GM18499 (cell line): ENCODE measurements around the gene PLD3.
"Not testable (repeated sequence)": the region's sequence is repeated elsewhere in the genome, so short reads cannot be mapped to it uniquely, and the experiment has no call there.

ENCODE experiments used
- ATAC-seq: cut with Tn5 transposase; IDR thresholded peaks from one replicate; pipeline ENCODE4 v1.9.1; 2021; ENCODE audit warnings: moderate number of reproducible peaks; ENCODE audit not compliant: insufficient read depth, unreplicated experiment

Gene PLD3

GRCh38 chr19:40360708-40361241, 12.3 kb downstream of the PLD3 start:
- ATAC-seq, result no peak

GRCh38 chr19:40362160-40362559, 13.7 kb downstream of the PLD3 start:
- no peak for ATAC-seq

- ATAC-seq, result no peak
Observed at GRCh38 chr19:40363069-40363468, 14.6 kb downstream of the PLD3 start.

GRCh38 chr19:40365010-40365409, 16.5 kb downstream of the PLD3 start:
- ATAC-seq, result no peak

- ATAC-seq, result no peak
Observed at GRCh38 chr19:40365613-40366401, 17.3 kb downstream of the PLD3 start.

GRCh38 chr19:40366697-40367561, 18.4 kb downstream of the PLD3 start:
- ATAC-seq, result no peak

- no peak for ATAC-seq
Observed at GRCh38 chr19:40367577-40368434, 19.3 kb downstream of the PLD3 start.

- no peak for ATAC-seq
Observed at GRCh38 chr19:40369797-40370196, 21.3 kb downstream of the PLD3 start.

GRCh38 chr19:40370253-40370652, 21.8 kb downstream of the PLD3 start:
- ATAC-seq, result not testable (repeated sequence)

- ATAC-seq, result no peak
Observed at GRCh38 chr19:40370997-40371801, 22.7 kb downstream of the PLD3 start.

- ATAC-seq, result no peak
Observed at GRCh38 chr19:40371802-40372122, 23.3 kb downstream of the PLD3 start.

- ATAC-seq, result no peak
Observed at GRCh38 chr19:40374084-40374483, 25.6 kb downstream of the PLD3 start.

GRCh38 chr19:40376286-40376862, 27.9 kb downstream of the PLD3 start:
- ATAC-seq, result no peak

GRCh38 chr19:40377876-40378385, 29.4 kb downstream of the PLD3 start:
- no peak for ATAC-seq

- ATAC-seq, result no peak
Observed at GRCh38 chr19:40378509-40378908, 30.0 kb downstream of the PLD3 start.

- no peak for ATAC-seq
Observed at GRCh38 chr19:40379446-40380198, 31.1 kb downstream of the PLD3 start.

GRCh38 chr19:40380199-40381037, 31.9 kb downstream of the PLD3 start:
- no peak for ATAC-seq
